Activated CD4-positive, alpha-beta T cell treated with anti-CD3 and anti-CD28 coated beads, Interleukin-10, Interleukin-2, amounts not matched to agents 100 ng/mL and 50 ng/mL, durations not matched to agents 16 hours and 8 hours (primary cell): ENCODE measurements around the gene ZMAT5.

Experiments used
- DNase-seq: peaks from one replicate; pipeline ENCODE4 v3.0.0-alpha.2; 2020

Gene ZMAT5

GRCh38 chr22:29704528-29705285, 62.1 kb downstream of the ZMAT5 start:
- no peak for DNase-seq

- no peak for DNase-seq
Measured at GRCh38 chr22:29703569-29704195, 63.1 kb downstream of the ZMAT5 start.

GRCh38 chr22:29702931-29703501, 63.8 kb downstream of the ZMAT5 start:
- no peak for DNase-seq

GRCh38 chr22:29702000-29702930, 64.5 kb downstream of the ZMAT5 start:
- DNase-seq = no peak

- peak; percentile 25 for DNase-seq
Measured at GRCh38 chr22:29701155-29701999, 65.4 kb downstream of the ZMAT5 start.

GRCh38 chr22:29700900-29701154, 66.0 kb downstream of the ZMAT5 start:
- DNase-seq = no peak

- no peak for DNase-seq
Measured at GRCh38 chr22:29700206-29700899, 66.5 kb downstream of the ZMAT5 start.

- DNase-seq = no peak
Measured at GRCh38 chr22:29697853-29698598, 68.8 kb downstream of the ZMAT5 start.

- DNase-seq = no peak
Measured at GRCh38 chr22:29695129-29695926, 71.5 kb downstream of the ZMAT5 start.

- DNase-seq = no peak
Measured at GRCh38 chr22:29693671-29694070, 73.1 kb downstream of the ZMAT5 start.

GRCh38 chr22:29693161-29693560, 73.6 kb downstream of the ZMAT5 start:
- DNase-seq = no peak

GRCh38 chr22:29692327-29692640, 74.5 kb downstream of the ZMAT5 start:
- DNase-seq = no peak

GRCh38 chr22:29691636-29692326, 75.0 kb downstream of the ZMAT5 start:
- no peak for DNase-seq

GRCh38 chr22:29690476-29690875, 76.3 kb downstream of the ZMAT5 start:
- no peak for DNase-seq

- peak; percentile 40 for DNase-seq
Measured at GRCh38 chr22:29689880-29690213, 77.0 kb downstream of the ZMAT5 start.

GRCh38 chr22:29689206-29689879, 77.5 kb downstream of the ZMAT5 start:
- DNase-seq = no peak

GRCh38 chr22:29684244-29684643, 82.6 kb downstream of the ZMAT5 start:
- DNase-seq = no peak

GRCh38 chr22:29683536-29683935, 83.3 kb downstream of the ZMAT5 start:
- no peak for DNase-seq
